Breast epithelium (tissue), 4 donors: ENCODE results near the gene MACROH2A1. TPM values are rescaled to one million over a fixed set of nuclear protein-coding genes. Genes with fewer than 3 reads are reported as not detected.

Experiments
- DNase-seq, 2 donors: peaks; one replicate each; pipeline ENCODE4 v3.0.0-alpha.2; 2019; ENCODE audit warnings: low spot score in 2 of 2
- H3K27ac ChIP-seq, 2 donors: fragments of 200-600 bp; sonication (generic) in 1 of 2; one replicate each; pipeline ENCODE4 v1.5.1; 2016 to 2019; ENCODE audit warnings: mild to moderate bottlenecking in 1 of 2
- H3K27me3 ChIP-seq, 2 donors: fragments of 200-600 bp; sonication (generic) in 1 of 2; one replicate each; pipeline versions ENCODE4 v1.5.1 to v1.6.0; 2017 to 2019; ENCODE audit warnings: control low read depth in 1 of 2, mild to moderate bottlenecking in 1 of 2
- H3K36me3 ChIP-seq: fragments of 200-600 bp; one replicate; pipeline ENCODE4 v1.5.1; 2019
- H3K4me1 ChIP-seq, 2 donors: fragments of 200-600 bp; sonication (generic); one replicate each; pipeline ENCODE4 v1.5.1; 2016 to 2019; ENCODE audit warnings: control low read depth in 1 of 2
- H3K4me3 ChIP-seq, 3 donors: fragments of 200-600 bp; sonication (generic); 1 replicate in 2 of 3; 2 replicates in 1 of 3; pipeline ENCODE4 v1.5.1; 2016 to 2019; ENCODE audit warnings: mild to moderate bottlenecking in 3 of 3, moderate library complexity in 2 of 3
- H3K9me3 ChIP-seq, 2 donors: fragments of 200-600 bp; sonication (generic) in 1 of 2; one replicate each; pipeline ENCODE4 v1.5.1; 2016 to 2019; ENCODE audit warnings: control low read depth in 1 of 2
- POLR2A ChIP-seq: fragments of 450-650 bp; IDR thresholded peaks from one replicate; pipeline ENCODE4 v1.6.1; 2016; ENCODE audit warnings: antibody characterized with exemption, mild to moderate bottlenecking, moderate library complexity
- POLR2AphosphoS5 ChIP-seq, 3 donors: sonication (generic); formaldehyde crosslinking; IDR thresholded peaks; one replicate each; pipeline ENCODE4 v1.6.1; 2017; ENCODE audit warnings: antibody characterized with exemption in 3 of 3
- intact Hi-C: fragments of 100-400 bp; cut with DNase I; formaldehyde crosslinking; loops from one replicate; pipeline ENCODE4 v1.15.1; 2023; ENCODE audit warnings: low total_unique reads
- total RNA-seq, 3 donors: library from RNA; depleted of rRNA; stranded (reverse); fragments of >200 nt; gene quantifications; one replicate each; pipeline ENCODE4 v1.1.0, GENCODE V29; 2016
- TF ChIP-seq, protein P1 (sequence below), 3 donors: fragments of 450-650 bp; IDR thresholded peaks; one replicate each; pipeline ENCODE4 v1.5.1; 2016 to 2017; ENCODE audit warnings: antibody characterized with exemption in 3 of 3, mild to moderate bottlenecking in 3 of 3, moderate library complexity in 3 of 3

Gene MACROH2A1
- total RNA-seq, 3 donors from 2014 or later: 255 to 293 (median 272) TPM

DNA sequence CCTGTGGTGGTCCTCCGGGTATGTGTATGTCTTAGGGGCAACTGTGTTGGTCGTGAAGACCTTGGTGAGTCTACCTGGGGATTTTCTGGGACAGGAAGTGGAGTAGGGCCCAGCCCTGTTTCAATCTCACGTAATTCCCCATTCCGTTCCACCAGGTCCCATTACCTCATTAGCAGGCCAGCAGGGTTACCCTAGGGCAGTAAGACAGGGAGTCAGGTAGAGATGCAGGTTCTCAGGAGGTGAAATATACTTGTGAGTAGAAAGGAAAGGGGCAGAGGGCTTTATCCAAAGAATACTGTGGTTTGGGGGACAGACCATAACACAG lies 56.5 kb downstream of the MACROH2A1 start:
- H3K27me3 ChIP-seq: no peaks in the 10 kb centered on the region
- no peak overlapping the region for H3K4me3 ChIP-seq
- no peaks in the 10 kb centered on the region for H3K9me3 ChIP-seq
- H3K27ac ChIP-seq: no peak overlapping the region
- peaks cover 19% of the 10 kb centered on the region for H3K36me3 ChIP-seq
- TF ChIP-seq, protein P1, sequence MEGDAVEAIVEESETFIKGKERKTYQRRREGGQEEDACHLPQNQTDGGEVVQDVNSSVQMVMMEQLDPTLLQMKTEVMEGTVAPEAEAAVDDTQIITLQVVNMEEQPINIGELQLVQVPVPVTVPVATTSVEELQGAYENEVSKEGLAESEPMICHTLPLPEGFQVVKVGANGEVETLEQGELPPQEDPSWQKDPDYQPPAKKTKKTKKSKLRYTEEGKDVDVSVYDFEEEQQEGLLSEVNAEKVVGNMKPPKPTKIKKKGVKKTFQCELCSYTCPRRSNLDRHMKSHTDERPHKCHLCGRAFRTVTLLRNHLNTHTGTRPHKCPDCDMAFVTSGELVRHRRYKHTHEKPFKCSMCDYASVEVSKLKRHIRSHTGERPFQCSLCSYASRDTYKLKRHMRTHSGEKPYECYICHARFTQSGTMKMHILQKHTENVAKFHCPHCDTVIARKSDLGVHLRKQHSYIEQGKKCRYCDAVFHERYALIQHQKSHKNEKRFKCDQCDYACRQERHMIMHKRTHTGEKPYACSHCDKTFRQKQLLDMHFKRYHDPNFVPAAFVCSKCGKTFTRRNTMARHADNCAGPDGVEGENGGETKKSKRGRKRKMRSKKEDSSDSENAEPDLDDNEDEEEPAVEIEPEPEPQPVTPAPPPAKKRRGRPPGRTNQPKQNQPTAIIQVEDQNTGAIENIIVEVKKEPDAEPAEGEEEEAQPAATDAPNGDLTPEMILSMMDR (IDR thresholded peaks at IDR 0.05): no peak
- TF ChIP-seq POLR2AphosphoS5 (IDR thresholded peaks at IDR 0.05) (no peak), POLR2A (no peak)
- H3K4me1 ChIP-seq: no peaks in the 10 kb centered on the region
- intact Hi-C loops: no loop called here
- DNase-seq: no peak

DNA sequence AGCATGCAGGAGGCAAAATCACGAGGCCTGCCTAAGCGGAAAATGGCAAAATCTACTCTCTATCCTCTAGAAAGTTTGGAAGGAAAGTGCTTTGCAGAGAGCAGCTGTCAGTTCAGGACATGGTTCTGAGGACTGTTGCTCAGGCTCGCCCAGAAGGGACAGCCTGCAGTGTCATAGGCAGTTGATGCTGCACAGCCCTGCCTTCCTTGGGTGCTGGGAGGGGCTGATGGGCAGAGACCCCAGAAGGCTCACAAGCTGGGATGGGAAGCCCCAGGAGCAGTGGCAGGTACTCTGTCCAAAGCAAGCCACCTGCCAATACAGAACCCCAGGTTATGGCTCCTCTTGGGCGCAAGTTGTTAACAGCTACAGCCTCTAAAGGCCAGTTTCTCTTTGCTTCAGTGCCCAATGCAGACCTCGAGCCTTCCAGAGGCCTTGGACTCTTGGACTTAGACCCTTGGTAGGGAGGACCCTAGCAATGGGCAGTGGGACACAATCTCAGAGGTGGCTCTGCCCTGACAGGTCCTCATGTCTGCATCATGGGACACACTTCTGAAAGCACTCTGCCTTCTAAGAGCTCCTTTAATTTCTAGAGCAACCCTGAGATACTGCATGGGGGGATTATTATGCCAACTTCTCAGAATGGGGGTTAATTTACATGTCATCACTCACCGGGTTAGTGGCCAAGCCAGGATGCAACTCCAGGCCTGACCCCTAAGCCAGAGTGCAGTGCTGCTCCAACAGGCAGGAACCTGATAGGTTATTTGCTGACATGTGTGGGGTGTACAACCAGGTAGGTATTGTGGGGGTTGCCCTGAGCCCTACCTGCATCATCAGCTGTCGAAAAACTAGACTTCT lies 57.1 kb downstream of the MACROH2A1 start:
- intact Hi-C loops: no loop called here
- Histone ChIP-seq H3K9me3 (no peaks in the 10 kb centered on the region), H3K27ac (no peak overlapping the region), H3K4me1 (no peaks in the 10 kb centered on the region), H3K27me3 (no peaks in the 10 kb centered on the region), H3K36me3 (peaks cover 19% of the 10 kb centered on the region), H3K4me3 (no peak overlapping the region)
- TF ChIP-seq POLR2AphosphoS5 (IDR thresholded peaks at IDR 0.05): no peak
- TF ChIP-seq, protein P1 (IDR thresholded peaks at IDR 0.05): no peak
- no peak for TF ChIP-seq POLR2A
- no peak for DNase-seq

DNA sequence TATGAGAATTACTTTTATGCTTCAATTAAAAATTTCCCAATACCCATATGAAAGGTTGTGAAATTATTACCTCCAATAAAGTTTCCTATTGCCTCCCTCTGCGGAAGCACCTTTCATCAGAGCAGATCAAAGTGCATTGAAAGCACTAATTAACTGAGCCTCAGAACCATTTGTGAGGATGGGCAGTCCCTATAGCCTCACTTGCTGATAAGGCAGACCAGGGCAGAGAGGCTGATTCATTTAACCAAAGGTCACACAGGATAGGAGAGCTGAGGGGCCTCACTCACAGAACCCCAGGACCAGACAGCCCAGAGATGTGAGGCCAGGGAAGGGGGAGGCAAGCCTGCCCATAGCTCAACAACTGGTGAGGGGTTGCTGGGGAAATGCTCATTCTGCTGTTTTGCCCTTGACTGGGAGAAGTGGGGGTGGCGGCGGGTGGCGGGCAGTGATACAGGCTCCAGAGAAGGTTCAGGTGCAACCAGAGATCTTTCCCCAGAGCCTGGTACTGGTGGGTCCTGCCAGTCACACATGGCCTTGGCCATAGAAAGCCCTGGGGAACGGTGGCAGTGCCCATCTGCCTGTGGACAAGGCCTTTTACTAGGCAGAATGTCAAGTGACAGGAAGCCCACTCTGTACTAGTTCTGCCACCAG lies 57.9 kb downstream of the MACROH2A1 start:
- peaks cover 19% of the 10 kb centered on the region for H3K36me3 ChIP-seq
- no peak for DNase-seq

DNA sequence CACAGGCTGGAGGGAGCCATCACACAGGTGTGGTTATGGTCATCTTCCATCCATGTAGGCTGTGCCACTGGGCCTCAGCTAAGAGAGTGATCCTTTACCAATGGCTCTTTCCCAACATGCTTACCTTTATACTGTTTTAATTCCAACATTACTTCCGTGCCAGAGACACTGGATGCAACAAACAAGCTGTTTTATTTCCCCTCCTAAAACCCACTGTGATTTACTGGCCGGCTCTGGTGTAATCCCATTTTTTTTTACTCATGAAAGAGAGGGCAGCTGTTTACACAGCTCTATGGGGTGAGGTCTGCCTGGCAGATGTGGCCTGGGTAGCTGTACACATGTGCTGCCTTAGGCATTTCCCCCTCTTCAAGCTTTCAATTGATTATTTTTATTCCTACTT lies 58.5 kb downstream of the MACROH2A1 start:
- Histone ChIP-seq H3K4me1 (no peaks in the 10 kb centered on the region), H3K27ac (no peak overlapping the region), H3K4me3 (no peak overlapping the region), H3K36me3 (peaks cover 19% of the 10 kb centered on the region), H3K9me3 (no peaks in the 10 kb centered on the region), H3K27me3 (no peaks in the 10 kb centered on the region)
- no peak for DNase-seq
- no peak for TF ChIP-seq POLR2AphosphoS5 (IDR thresholded peaks at IDR 0.05)
- TF ChIP-seq, protein P1 (IDR thresholded peaks at IDR 0.05): no peak
- no peak for TF ChIP-seq POLR2A
- intact Hi-C loops: no loop called here

More for the DNA sequence above, 57.9 kb downstream of the MACROH2A1 start:
- H3K4me1 ChIP-seq: no peaks in the 10 kb centered on the region
- no peak overlapping the region for H3K27ac ChIP-seq
- no peaks in the 10 kb centered on the region for H3K9me3 ChIP-seq
- no peaks in the 10 kb centered on the region for H3K27me3 ChIP-seq
- H3K4me3 ChIP-seq: no peak overlapping the region
- intact Hi-C loops: no loop called here
- no peak for TF ChIP-seq POLR2A
- TF ChIP-seq, protein P1 (IDR thresholded peaks at IDR 0.05): no peak
- TF ChIP-seq POLR2AphosphoS5 (IDR thresholded peaks at IDR 0.05): no peak

DNA sequence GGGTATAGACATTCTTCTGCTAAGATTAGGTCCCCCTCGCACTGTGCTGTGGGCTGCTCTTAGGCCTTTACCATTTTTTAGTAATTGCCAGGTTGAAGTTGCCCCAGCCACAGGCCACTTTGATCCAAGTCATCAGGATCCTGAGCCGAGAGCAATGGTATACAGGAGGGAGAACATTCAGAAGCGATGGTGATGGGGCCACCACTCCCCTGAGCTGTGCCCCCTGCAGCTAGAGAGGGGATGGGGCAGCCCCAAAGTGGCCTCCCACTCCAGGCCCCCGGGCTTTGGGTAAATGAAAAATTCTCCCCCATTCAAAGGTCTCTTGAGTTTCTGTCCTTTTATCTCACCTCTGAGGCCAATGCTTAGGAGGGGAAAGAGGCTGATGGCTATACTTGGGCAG lies 59.4 kb downstream of the MACROH2A1 start:
- no peak overlapping the region for H3K27ac ChIP-seq
- peaks cover 19% of the 10 kb centered on the region for H3K36me3 ChIP-seq
- no peak for DNase-seq
- TF ChIP-seq, protein P1 (IDR thresholded peaks at IDR 0.05): no peak
- TF ChIP-seq POLR2A: no peak
- no peak for TF ChIP-seq POLR2AphosphoS5 (IDR thresholded peaks at IDR 0.05)
- intact Hi-C loops: no loop called here
- H3K27me3 ChIP-seq: no peaks in the 10 kb centered on the region
- no peak overlapping the region for H3K4me3 ChIP-seq
- no peaks in the 10 kb centered on the region for H3K9me3 ChIP-seq
- H3K4me1 ChIP-seq: no peaks in the 10 kb centered on the region
